Activated CD8-positive, alpha-beta memory T cell treated with anti-CD3 and anti-CD28 coated beads, Interleukin-2, amount 50 U/mL, for 4 hours (primary cell): ENCODE results near the gene ZNF747.

Experiments
- DNase-seq: peaks from one replicate; pipeline ENCODE4 v3.0.0-alpha.2; 2020

ZNF747 gene

GRCh38 chr16:30510376-30510938, 24.2 kb downstream of the ZNF747 start:
- no peak for DNase-seq

- no peak for DNase-seq
Observed at GRCh38 chr16:30509081-30509765, 25.4 kb downstream of the ZNF747 start.

- DNase-seq = no peak
Observed at GRCh38 chr16:30503403-30504296, 31.0 kb downstream of the ZNF747 start.

DNA sequence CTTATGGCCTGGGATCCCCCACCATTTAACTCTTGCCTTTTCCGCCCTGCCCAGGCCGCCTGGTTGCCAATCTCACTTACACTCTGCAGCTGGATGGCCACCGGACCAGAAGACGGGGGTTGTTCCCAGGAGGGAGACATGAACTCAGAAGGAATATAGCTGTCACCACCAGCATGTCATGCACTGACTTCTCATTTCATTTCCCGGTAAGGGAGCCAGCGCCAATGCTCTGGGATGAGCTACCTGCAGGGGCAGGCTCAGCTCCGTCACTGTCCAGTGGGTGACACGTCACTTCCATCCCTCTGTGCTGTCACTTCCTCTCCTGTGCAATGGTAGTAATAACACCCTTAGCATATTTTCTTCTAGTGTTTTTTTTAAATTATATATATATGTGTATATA, 35.4 kb downstream of the ZNF747 start:
- DNase-seq = no peak

DNA sequence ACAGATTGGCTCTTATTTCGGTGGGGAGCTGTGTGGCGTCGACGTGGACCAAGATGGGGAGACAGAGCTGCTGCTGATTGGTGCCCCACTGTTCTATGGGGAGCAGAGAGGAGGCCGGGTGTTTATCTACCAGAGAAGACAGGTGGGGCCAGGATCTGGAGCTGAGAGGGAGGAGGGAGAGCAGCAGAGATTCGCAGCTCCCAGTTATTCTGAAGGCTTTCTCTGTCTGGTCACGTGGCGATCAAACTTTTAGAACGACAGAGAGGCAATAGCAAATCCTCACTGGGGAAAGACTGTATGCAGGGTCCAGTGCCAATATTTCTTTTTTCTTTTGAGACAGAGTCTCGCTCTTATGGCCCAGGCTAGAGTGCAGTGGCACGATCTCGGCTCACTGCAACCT, 39.9 kb downstream of the ZNF747 start:
- DNase-seq = no peak

- no peak for DNase-seq
Observed at GRCh38 chr16:30493941-30494488, 40.6 kb downstream of the ZNF747 start.

DNA sequence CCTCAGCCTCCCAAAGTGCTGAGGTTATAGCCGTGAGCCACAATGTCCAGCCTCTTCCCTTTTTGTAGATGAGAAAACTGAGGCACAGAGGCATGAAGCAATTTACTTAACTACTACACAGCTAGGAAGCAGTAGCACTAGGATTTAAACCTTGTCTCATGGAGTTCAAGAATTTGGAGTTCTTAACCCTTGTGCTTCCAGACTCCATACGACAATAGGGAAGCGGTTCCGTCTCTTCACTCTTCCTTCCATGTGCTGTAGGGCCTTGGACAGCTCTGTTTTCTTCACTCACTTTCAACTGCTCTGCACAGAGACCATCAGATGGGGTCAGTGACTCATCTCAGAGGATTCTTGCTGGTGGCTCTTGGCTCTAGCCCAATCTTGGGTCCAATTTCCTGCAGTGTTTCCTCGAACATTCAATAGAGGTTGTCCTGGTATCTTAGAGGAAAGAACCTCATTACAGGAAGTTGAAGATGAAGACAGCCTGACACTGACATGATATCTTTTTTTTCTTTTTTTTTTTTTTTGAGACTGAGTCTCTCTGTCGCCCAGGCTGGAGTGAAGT, 42.8 kb downstream of the ZNF747 start:
- DNase-seq = peak; percentile 25

- no peak for DNase-seq
Observed at GRCh38 chr16:30491229-30491628, 43.4 kb downstream of the ZNF747 start.

DNA sequence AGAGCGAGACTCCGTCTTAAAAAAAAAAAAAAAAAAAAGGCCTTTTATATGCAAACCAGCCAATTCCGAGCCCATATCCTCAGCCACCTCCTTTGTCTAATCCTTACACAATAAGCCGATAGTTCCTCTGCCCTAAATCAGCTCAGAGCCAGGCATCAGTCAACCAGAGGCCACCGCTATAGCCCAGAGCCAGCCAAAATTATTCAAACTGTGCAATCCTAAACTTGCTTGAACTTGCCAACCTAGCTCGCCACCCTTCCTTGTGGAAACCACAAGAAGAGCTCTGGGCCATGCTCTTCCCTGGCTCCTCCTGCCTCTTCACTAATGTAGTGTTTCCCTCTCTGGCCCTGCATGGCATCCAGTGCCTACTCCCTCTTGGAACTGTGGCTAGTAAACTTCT, 44.4 kb downstream of the ZNF747 start:
- no peak for DNase-seq

GRCh38 chr16:30488764-30489605, 45.7 kb downstream of the ZNF747 start:
- DNase-seq = no peak

DNA sequence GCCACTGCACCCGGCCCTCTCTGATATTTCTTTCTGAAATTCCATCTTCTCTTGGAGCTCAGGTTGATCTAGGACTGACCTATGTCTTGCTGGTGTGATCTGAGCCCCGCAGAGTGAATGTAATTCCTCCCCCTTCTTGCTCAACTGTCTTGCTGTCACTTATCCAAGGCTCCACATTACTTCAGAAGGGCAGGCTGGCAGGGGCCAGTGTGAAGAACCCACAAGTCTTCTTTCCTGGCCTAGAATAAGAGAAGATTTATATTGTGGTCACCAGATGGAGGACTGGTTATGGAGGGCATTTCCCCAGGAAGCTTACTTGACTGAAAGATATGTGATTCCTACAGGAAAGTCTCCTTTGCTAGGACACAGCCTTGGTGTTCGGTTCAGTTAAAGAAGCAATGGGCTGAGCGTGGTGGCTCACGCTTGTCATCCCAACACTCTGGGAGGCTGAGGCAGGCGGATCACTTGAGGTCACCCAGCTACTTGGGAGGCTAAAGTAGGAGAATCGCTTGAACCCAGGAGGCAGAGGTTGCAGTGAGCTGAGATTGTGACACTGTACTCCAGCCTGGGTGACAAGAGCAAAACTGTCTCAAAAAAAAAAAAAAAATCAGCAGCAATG, 48.7 kb downstream of the ZNF747 start:
- no peak for DNase-seq

- DNase-seq = no peak
Observed at GRCh38 chr16:30484887-30485286, 49.8 kb downstream of the ZNF747 start.

DNA sequence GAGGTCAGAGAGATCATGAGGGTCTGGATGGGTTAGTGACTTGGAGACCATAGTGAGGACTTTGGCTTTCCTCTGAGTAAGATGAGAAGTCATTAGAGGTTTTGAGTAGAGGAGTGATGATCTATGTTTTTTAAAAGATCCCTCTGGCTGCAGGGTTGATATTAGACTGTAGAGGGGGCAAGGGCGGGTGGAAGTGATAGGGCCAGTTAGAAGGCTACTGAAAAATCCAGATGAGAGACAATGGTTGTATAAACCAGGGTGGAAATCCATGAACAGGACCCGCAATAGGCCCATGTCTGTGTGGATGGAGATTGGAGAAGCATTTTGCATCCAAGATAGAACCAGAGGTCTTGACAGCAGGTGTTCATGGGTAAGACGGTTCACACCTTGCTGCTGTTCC, 52.3 kb downstream of the ZNF747 start:
- no peak for DNase-seq

- no peak for DNase-seq
Observed at GRCh38 chr16:30481381-30481780, 53.3 kb downstream of the ZNF747 start.
